ENCODE data around the gene KLHL33.

Gene KLHL33

GRCh38 chr14:20441461-20441860, 5.5 kb upstream of the KLHL33 start:
- Histone ChIP-seq H3K4me1 (ENCODE audit: low read length) (no peaks in the 10 kb centered on the region), H3K27ac (ENCODE audit: low read length) (no peak overlapping the region), H3K27me3 (replicated peaks; ENCODE audit: insufficient read depth, low read length) (no peaks in the 10 kb centered on the region), H3K9me3 (replicated peaks; ENCODE audit: insufficient read depth, low read length) (no peaks in the 10 kb centered on the region), H3F3A (ENCODE audit: insufficient read depth, low read length) (no peaks in the 10 kb centered on the region), H3K4me3 (ENCODE audit: low read length) (no peak overlapping the region), H3K9me2 (replicated peaks; ENCODE audit: insufficient read depth, low read length) (no peaks in the 10 kb centered on the region), H4K20me1 (ENCODE audit: insufficient read depth, low read length) (no peaks in the 10 kb centered on the region), H3K36me3 (replicated peaks; ENCODE audit: insufficient read depth, low read length) (no peaks in the 10 kb centered on the region), H3K9ac (ENCODE audit: low read length) (no peak overlapping the region), H3K4me2 (ENCODE audit: low read depth, low read length) (no peak overlapping the region), H2AFZ (ENCODE audit: low read length) (no peak overlapping the region), H3K79me2 (ENCODE audit: low read length) (no peaks in the 10 kb centered on the region)
- TF ChIP-seq EZH2phosphoT487 (IDR thresholded peaks at IDR 0.05; ENCODE audit: low read length): no peak
- TF ChIP-seq EZH2 (optimal IDR thresholded peaks at IDR 0.05; ENCODE audit: low read depth, low read length): no peak
- TF ChIP-seq, protein P1, sequence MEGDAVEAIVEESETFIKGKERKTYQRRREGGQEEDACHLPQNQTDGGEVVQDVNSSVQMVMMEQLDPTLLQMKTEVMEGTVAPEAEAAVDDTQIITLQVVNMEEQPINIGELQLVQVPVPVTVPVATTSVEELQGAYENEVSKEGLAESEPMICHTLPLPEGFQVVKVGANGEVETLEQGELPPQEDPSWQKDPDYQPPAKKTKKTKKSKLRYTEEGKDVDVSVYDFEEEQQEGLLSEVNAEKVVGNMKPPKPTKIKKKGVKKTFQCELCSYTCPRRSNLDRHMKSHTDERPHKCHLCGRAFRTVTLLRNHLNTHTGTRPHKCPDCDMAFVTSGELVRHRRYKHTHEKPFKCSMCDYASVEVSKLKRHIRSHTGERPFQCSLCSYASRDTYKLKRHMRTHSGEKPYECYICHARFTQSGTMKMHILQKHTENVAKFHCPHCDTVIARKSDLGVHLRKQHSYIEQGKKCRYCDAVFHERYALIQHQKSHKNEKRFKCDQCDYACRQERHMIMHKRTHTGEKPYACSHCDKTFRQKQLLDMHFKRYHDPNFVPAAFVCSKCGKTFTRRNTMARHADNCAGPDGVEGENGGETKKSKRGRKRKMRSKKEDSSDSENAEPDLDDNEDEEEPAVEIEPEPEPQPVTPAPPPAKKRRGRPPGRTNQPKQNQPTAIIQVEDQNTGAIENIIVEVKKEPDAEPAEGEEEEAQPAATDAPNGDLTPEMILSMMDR (IDR thresholded peaks at IDR 0.05; ENCODE audit: low read length): no peak
- no peak for DNase-seq

GRCh38 chr14:20440882-20441281, 4.9 kb upstream of the KLHL33 start:
- Histone ChIP-seq H3K27ac (ENCODE audit: low read length) (no peak overlapping the region), H3K27me3 (replicated peaks; ENCODE audit: insufficient read depth, low read length) (no peaks in the 10 kb centered on the region), H3K36me3 (replicated peaks; ENCODE audit: insufficient read depth, low read length) (no peaks in the 10 kb centered on the region), H3K9ac (ENCODE audit: low read length) (no peak overlapping the region), H3K79me2 (ENCODE audit: low read length) (no peaks in the 10 kb centered on the region), H4K20me1 (ENCODE audit: insufficient read depth, low read length) (no peaks in the 10 kb centered on the region), H3K9me2 (replicated peaks; ENCODE audit: insufficient read depth, low read length) (no peaks in the 10 kb centered on the region), H3K4me3 (ENCODE audit: low read length) (no peak overlapping the region), H3K4me1 (ENCODE audit: low read length) (no peaks in the 10 kb centered on the region), H3K9me3 (replicated peaks; ENCODE audit: insufficient read depth, low read length) (no peaks in the 10 kb centered on the region), H2AFZ (ENCODE audit: low read length) (no peak overlapping the region), H3K4me2 (ENCODE audit: low read depth, low read length) (no peak overlapping the region), H3F3A (ENCODE audit: insufficient read depth, low read length) (no peaks in the 10 kb centered on the region)
- TF ChIP-seq, protein P1 (IDR thresholded peaks at IDR 0.05; ENCODE audit: low read length): no peak
- TF ChIP-seq EZH2phosphoT487 (IDR thresholded peaks at IDR 0.05; ENCODE audit: low read length) (no peak), EZH2 (optimal IDR thresholded peaks at IDR 0.05; ENCODE audit: low read depth, low read length) (no peak)
- DNase-seq: no peak

DNA sequence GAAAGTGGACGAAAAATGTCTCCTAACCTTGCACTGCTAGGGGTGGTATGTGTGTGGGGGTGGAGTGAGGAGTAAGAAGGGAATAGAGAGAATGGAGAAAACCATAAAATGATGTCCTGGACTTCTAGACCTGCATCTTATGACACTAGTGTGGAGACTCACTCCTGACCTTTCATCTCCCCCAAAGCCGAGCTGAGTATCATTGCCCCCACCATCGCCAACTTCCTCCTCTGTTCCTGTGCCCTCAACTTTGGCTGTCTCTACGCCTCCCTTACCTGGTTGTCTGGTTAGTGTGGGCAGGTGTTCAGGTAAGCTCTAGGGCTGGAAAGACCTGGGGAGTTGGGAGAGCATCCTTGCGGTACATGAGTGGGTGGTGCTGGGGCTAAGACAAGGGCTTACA, 4.5 kb upstream of the KLHL33 start:
- Histone ChIP-seq H3K27me3 (replicated peaks; ENCODE audit: insufficient read depth, low read length) (no peaks in the 10 kb centered on the region), H3K4me3 (ENCODE audit: low read length) (no peak overlapping the region), H3K9me3 (replicated peaks; ENCODE audit: insufficient read depth, low read length) (no peaks in the 10 kb centered on the region), H3K27ac (ENCODE audit: low read length) (no peak overlapping the region), H3K4me2 (ENCODE audit: low read depth, low read length) (no peak overlapping the region), H3F3A (ENCODE audit: insufficient read depth, low read length) (no peaks in the 10 kb centered on the region), H4K20me1 (ENCODE audit: insufficient read depth, low read length) (no peaks in the 10 kb centered on the region), H2AFZ (ENCODE audit: low read length) (no peak overlapping the region), H3K9ac (ENCODE audit: low read length) (no peak overlapping the region), H3K36me3 (replicated peaks; ENCODE audit: insufficient read depth, low read length) (no peaks in the 10 kb centered on the region), H3K9me2 (replicated peaks; ENCODE audit: insufficient read depth, low read length) (no peaks in the 10 kb centered on the region), H3K4me1 (ENCODE audit: low read length) (no peaks in the 10 kb centered on the region), H3K79me2 (ENCODE audit: low read length) (no peaks in the 10 kb centered on the region)
- TF ChIP-seq EZH2 (optimal IDR thresholded peaks at IDR 0.05; ENCODE audit: low read depth, low read length) (no peak), EZH2phosphoT487 (IDR thresholded peaks at IDR 0.05; ENCODE audit: low read length) (no peak)
- TF ChIP-seq, protein P1 (IDR thresholded peaks at IDR 0.05; ENCODE audit: low read length): no peak
- no peak for DNase-seq

Data from MM.1S (cell line).